Measurements from ENCODE around the gene SOX13. TPM values are rescaled to one million over a fixed set of nuclear protein-coding genes. Genes with fewer than 3 reads are reported as not detected.

Gene SOX13
- total and polyA plus RNA-seq, 8 donors = 4.1 to 42.6 (median 11.1) TPM

- 89 to 98% (median 97%) methylated on average over 6 of the region's 6 CpGs for WGBS, 5 donors
- intact Hi-C loops (cut with DNase I; ENCODE audit: low total_unique reads) = no loop called here
- H3K36me3 ChIP-seq = peaks cover 0 to 59% (median 24%) of the 10 kb centered on the region in 4 donors
- no peaks in the 10 kb centered on the region for H3K4me1 ChIP-seq
- DNase-seq = no peak
- H3K9me3 ChIP-seq = no peaks in the 10 kb centered on the region
- H3K4me3 ChIP-seq = no peak overlapping the region
- H3K27me3 ChIP-seq = no peaks in the 10 kb centered on the region
- TF ChIP-seq POLR2A (IDR thresholded peaks at IDR 0.05) = no peak
- TF ChIP-seq EP300 (IDR thresholded peaks at IDR 0.05) = no peak
- no peak overlapping the region for H3K27ac ChIP-seq
These were observed 67.0 kb downstream of the SOX13 start for GRCh38 chr1:204139952-204140351.

- 79 to 96% (median 90%) methylated on average over 3 of the region's 3 CpGs for WGBS, 5 donors
- Histone ChIP-seq H3K9me3 (no peaks in the 10 kb centered on the region), H3K4me3 (no peak overlapping the region), H3K4me1 (no peaks in the 10 kb centered on the region), H3K27ac (no peak overlapping the region), H3K27me3 (no peaks in the 10 kb centered on the region), H3K36me3 (peaks cover 0 to 53% (median 25%) of the 10 kb centered on the region in 4 donors)
- intact Hi-C loops (cut with DNase I; ENCODE audit: low total_unique reads) = no loop called here
- DNase-seq = no peak
- TF ChIP-seq CTCF (IDR thresholded peaks at IDR 0.05) = no peak
- TF ChIP-seq POLR2A (IDR thresholded peaks at IDR 0.05) = no peak
- no peak for TF ChIP-seq EP300 (IDR thresholded peaks at IDR 0.05)
- no peak for TF ChIP-seq POLR2AphosphoS5 (IDR thresholded peaks at IDR 0.05)
These were observed 68.2 kb downstream of the SOX13 start for GRCh38 chr1:204141131-204141530.

GRCh38 chr1:204142032-204142974 is 69.4 kb downstream of the SOX13 start:
- no peaks in the 10 kb centered on the region for H3K27me3 ChIP-seq
- intact Hi-C loops (cut with DNase I; ENCODE audit: low total_unique reads) = no loop called here
- H3K36me3 ChIP-seq = peaks cover 0 to 50% (median 23%) of the 10 kb centered on the region in 4 donors
- no peaks in the 10 kb centered on the region for H3K9me3 ChIP-seq
- H3K27ac ChIP-seq = no peak overlapping the region
- DNase-seq = no peak
- WGBS, 5 donors = 71 to 81% (median 77%) methylated on average over 3 to 5 of the region's 5 CpGs
- no peaks in the 10 kb centered on the region for H3K4me1 ChIP-seq
- TF ChIP-seq POLR2AphosphoS5 (IDR thresholded peaks at IDR 0.05) = no peak
- no peak for TF ChIP-seq EP300 (IDR thresholded peaks at IDR 0.05)
- no peak for TF ChIP-seq CTCF (IDR thresholded peaks at IDR 0.05)
- no peak for TF ChIP-seq POLR2A (IDR thresholded peaks at IDR 0.05)
- H3K4me3 ChIP-seq = no peak overlapping the region

GRCh38 chr1:204143276-204144041 is 70.5 kb downstream of the SOX13 start:
- Histone ChIP-seq H3K36me3 (peaks cover 0 to 40% (median 18%) of the 10 kb centered on the region in 4 donors), H3K9me3 (no peaks in the 10 kb centered on the region), H3K27me3 (no peaks in the 10 kb centered on the region), H3K27ac (no peak overlapping the region), H3K4me1 (no peaks in the 10 kb centered on the region), H3K4me3 (no peak overlapping the region)
- TF ChIP-seq POLR2AphosphoS5 (IDR thresholded peaks at IDR 0.05) = no peak
- TF ChIP-seq POLR2A (IDR thresholded peaks at IDR 0.05) = no peak
- intact Hi-C loops (cut with DNase I; ENCODE audit: low total_unique reads) = no loop called here
- DNase-seq = no peak
- 75 to 89% (median 82%) methylated on average over 14 of the region's 14 CpGs for WGBS, 5 donors

- Histone ChIP-seq H3K4me1 (peaks cover 0 to 4% (median under 1%) of the 10 kb centered on the region in 4 donors), H3K4me3 (no peak overlapping the region), H3K36me3 (peaks cover 0 to 24% (median 10%) of the 10 kb centered on the region in 4 donors), H3K27ac (no peak overlapping the region), H3K27me3 (no peaks in the 10 kb centered on the region), H3K9me3 (no peaks in the 10 kb centered on the region)
- DNase-seq = no peak
- no peak for TF ChIP-seq POLR2A (IDR thresholded peaks at IDR 0.05)
- TF ChIP-seq POLR2AphosphoS5 (IDR thresholded peaks at IDR 0.05) = no peak
- TF ChIP-seq EP300 (IDR thresholded peaks at IDR 0.05) = no peak
- no peak for TF ChIP-seq CTCF (IDR thresholded peaks at IDR 0.05)
- intact Hi-C loops (cut with DNase I; ENCODE audit: low total_unique reads) = no loop called here
- 60 to 70% (median 64%) methylated on average over 4 of the region's 4 CpGs for WGBS, 5 donors
These were observed 72.2 kb downstream of the SOX13 start for GRCh38 chr1:204145033-204145504.
